Esophagus squamous epithelium (tissue), 5 donors: ENCODE measurements around the gene ANXA1. TPM values are rescaled to one million over a fixed set of nuclear protein-coding genes. Genes with fewer than 3 reads are reported as not detected.

ENCODE experiments used
- DNase-seq: peaks from one replicate; lab custom pipeline; 2025; lab: John Stamatoyannopoulos, UW
- H3K27ac ChIP-seq, 4 donors: fragments of 200-600 bp; sonication (generic); one replicate each; pipeline ENCODE4 v1.5.1; 2016 to 2019; ENCODE audit warnings: mild to moderate bottlenecking in 1 of 4
- H3K27me3 ChIP-seq, 4 donors: fragments of 200-600 bp; sonication (generic); 1 replicate in 3 of 4; 2 replicates in 1 of 4; pipeline versions ENCODE4 v1.5.1 to v1.6.0; 2017 to 2021; ENCODE audit warnings: antibody characterized with exemption in 1 of 4
- H3K36me3 ChIP-seq, 3 donors: fragments of 200-600 bp; sonication (generic); one replicate each; pipeline ENCODE4 v1.5.1; 2016 to 2019
- H3K4me1 ChIP-seq, 3 donors: fragments of 200-600 bp; sonication (generic); one replicate each; pipeline ENCODE4 v1.5.1; 2017 to 2019
- H3K4me3 ChIP-seq, 4 donors: fragments of 200-600 bp; sonication (generic); 1 replicate in 3 of 4; 2 replicates in 1 of 4; pipeline ENCODE4 v1.5.1; 2016 to 2019; ENCODE audit warnings: mild to moderate bottlenecking in 2 of 4, moderate library complexity in 1 of 4
- H3K9me3 ChIP-seq, 3 donors: fragments of 200-600 bp; sonication (generic); one replicate each; pipeline ENCODE4 v1.5.1; 2016 to 2019
- CTCF ChIP-seq, 6 experiments: fragments of 450-650 bp in 4 of 6; fragments of 200-600 bp in 2 of 6; sonication (generic) in 2 of 6; IDR thresholded peaks; one replicate each; pipeline ENCODE4 v1.5.1; 2016 to 2019; ENCODE audit warnings: antibody characterized with exemption in 6 of 6, mild to moderate bottlenecking in 4 of 6, moderate library complexity in 4 of 6
- POLR2A ChIP-seq, 4 donors: fragments of 450-650 bp; IDR thresholded peaks; one replicate each; pipeline ENCODE4 v1.6.1; 2017; ENCODE audit warnings: antibody characterized with exemption in 4 of 4, mild to moderate bottlenecking in 4 of 4, moderate library complexity in 3 of 4
- WGBS, 2 donors: methylation state at CpG; one replicate each; pipeline ENCODE4 v1.1.5; 2018; 5-methylcytosine and 5-hydroxymethylcytosine counted together
- intact Hi-C: fragments of 100-400 bp; cut with DNase I; formaldehyde crosslinking; loops from one replicate; pipeline ENCODE4 v1.15.0; 2022
- total RNA-seq, 4 donors: library from RNA; depleted of rRNA; stranded (reverse); fragments of >200 nt; gene quantifications; one replicate each; pipeline ENCODE4 v1.1.0, GENCODE V29; 2016
- donor health status: DM: yes; HTN: yes; CAD: no.

ANXA1 gene
- total RNA-seq, 4 donors from 2014 or later: 5,313 to 9,451 (median 7,147) TPM

- Histone ChIP-seq H3K27me3 (no peaks in the 10 kb centered on the region), H3K27ac (peak overlapping the region; percentile 35 to 96 (median 70)), H3K9me3 (no peaks in the 10 kb centered on the region), H3K4me1 (peaks cover 19 to 66% (median 27%) of the 10 kb centered on the region in 3 donors), H3K4me3 (peak overlapping the region in 3 of 4 donors; percentile 29 to 63 (median 53)), H3K36me3 (peaks cover 16 to 63% (median 22%) of the 10 kb centered on the region in 3 donors)
- TF ChIP-seq POLR2A (IDR thresholded peaks at IDR 0.05) (no peak), CTCF (IDR thresholded peaks at IDR 0.05) (peak in 1 of 6 experiments; percentile 7)
- intact Hi-C loops: no loop called here
- no peak for DNase-seq
Measured at GRCh38 chr9:73156865-73157187, 5.2 kb downstream of the ANXA1 start.

GRCh38 chr9:73157811-73158210 lies 6.1 kb downstream of the ANXA1 start:
- H3K27me3 ChIP-seq: no peaks in the 10 kb centered on the region
- H3K4me1 ChIP-seq: peaks cover 19 to 74% (median 27%) of the 10 kb centered on the region in 3 donors
- TF ChIP-seq CTCF (IDR thresholded peaks at IDR 0.05) (no peak), POLR2A (IDR thresholded peaks at IDR 0.05) (no peak)
- H3K9me3 ChIP-seq: no peaks in the 10 kb centered on the region
- no peak for DNase-seq
- WGBS, 2 donors: 66 to 76% methylated on average over 2 of the region's 2 CpGs
- H3K36me3 ChIP-seq: peaks cover 23 to 73% (median 31%) of the 10 kb centered on the region in 3 donors
- intact Hi-C loops: no loop called here
- peak overlapping the region in 3 of 4 donors; percentile 6 to 13 (median 9) for H3K4me3 ChIP-seq
- peak overlapping the region in 3 of 4 donors; percentile 26 to 96 (median 91) for H3K27ac ChIP-seq

- peaks cover 19 to 80% (median 27%) of the 10 kb centered on the region in 3 donors for H3K4me1 ChIP-seq
Measured at GRCh38 chr9:73158723-73159122, 7.1 kb downstream of the ANXA1 start.

GRCh38 chr9:73160868-73161267 lies 9.2 kb downstream of the ANXA1 start:
- Histone ChIP-seq H3K4me3 (no peak overlapping the region), H3K36me3 (peaks cover 30 to 91% (median 50%) of the 10 kb centered on the region in 3 donors), H3K9me3 (no peaks in the 10 kb centered on the region), H3K4me1 (peaks cover 13 to 61% (median 17%) of the 10 kb centered on the region in 3 donors), H3K27me3 (no peaks in the 10 kb centered on the region), H3K27ac (peak overlapping the region in 2 of 4 donors; percentile 13 to 96)
- DNase-seq: no peak
- no peak for TF ChIP-seq CTCF (IDR thresholded peaks at IDR 0.05)
- TF ChIP-seq POLR2A (IDR thresholded peaks at IDR 0.05): no peak
- WGBS, 2 donors: 85 to 88% methylated on average over 5 of the region's 5 CpGs
- intact Hi-C loops: no loop called here

More at GRCh38 chr9:73158723-73159122, 7.1 kb downstream of the ANXA1 start:
- Histone ChIP-seq H3K9me3 (no peaks in the 10 kb centered on the region), H3K36me3 (peaks cover 28 to 82% (median 40%) of the 10 kb centered on the region in 3 donors), H3K27ac (peak overlapping the region in 3 of 4 donors; percentile 24 to 96 (median 91)), H3K27me3 (no peaks in the 10 kb centered on the region), H3K4me3 (peak overlapping the region in 2 of 4 donors; percentile 3 to 6)
- no peak for DNase-seq
- 77 to 81% methylated on average over 6 of the region's 6 CpGs for WGBS, 2 donors
- no peak for TF ChIP-seq POLR2A (IDR thresholded peaks at IDR 0.05)
- no peak for TF ChIP-seq CTCF (IDR thresholded peaks at IDR 0.05)
- intact Hi-C loops: no loop called here

GRCh38 chr9:73162987-73163768 lies 11.5 kb downstream of the ANXA1 start:
- intact Hi-C loops: no loop called here
- Histone ChIP-seq H3K9me3 (no peaks in the 10 kb centered on the region), H3K27ac (peak overlapping the region; percentile 10 to 60 (median 19)), H3K4me1 (peaks cover 5 to 37% (median 5%) of the 10 kb centered on the region in 3 donors), H3K36me3 (peaks cover 38 to 100% (median 59%) of the 10 kb centered on the region in 3 donors), H3K27me3 (no peaks in the 10 kb centered on the region), H3K4me3 (no peak overlapping the region)
- 53 to 59% methylated on average over 6 of the region's 6 CpGs for WGBS, 2 donors
- DNase-seq: no peak
- TF ChIP-seq POLR2A (IDR thresholded peaks at IDR 0.05) (no peak), CTCF (IDR thresholded peaks at IDR 0.05) (peak in 3 of 6 experiments; percentile 3 to 27 (median 13))
